Measurements from ENCODE around the gene LCN1. TPM values are rescaled to one million over a fixed set of nuclear protein-coding genes. Genes with fewer than 3 reads are reported as not detected.

LCN1 gene
- total RNA-seq, 1 experiment from 2014 or later, result not detected

GRCh38 chr9:135522931-135523330 lies 1.7 kb downstream of the LCN1 start:
- H3K23me2 ChIP-seq (ENCODE audit: insufficient read length, low read depth, low read length, poor library complexity, severe bottlenecking), result no peaks in the 10 kb centered on the region
- H3K14ac ChIP-seq (ENCODE audit: insufficient read depth, low read length), result no peak overlapping the region
- H2BK5ac ChIP-seq (ENCODE audit: insufficient read length, low read length), result no peak overlapping the region
- no peaks in the 10 kb centered on the region for H4K20me1 ChIP-seq (ENCODE audit: control insufficient read depth, insufficient read depth, insufficient read length)
- no peak overlapping the region for H3K18ac ChIP-seq (ENCODE audit: insufficient read length, low read depth, low read length)
- H3K9me3 ChIP-seq (ENCODE audit: control insufficient read depth, low read depth, low read length), result no peaks in the 10 kb centered on the region
- no CpG with 5 or more reads among the region's 17 CpGs for WGBS (ENCODE audit: extremely low coverage, insufficient read length, low lambda C conversion rate)
- no peak overlapping the region for H4K8ac ChIP-seq (replicated peaks; ENCODE audit: insufficient read length, low read depth, low read length)
- H2BK120ac ChIP-seq (ENCODE audit: low read depth, low read length, poor library complexity, severe bottlenecking), result no peak overlapping the region
- H3K56ac ChIP-seq (ENCODE audit: insufficient read length, low read depth, low read length), result no peak overlapping the region
- no peaks in the 10 kb centered on the region for H3K36me3 Mint-ChIP-seq (ENCODE audit: insufficient read depth in 1 of 3, low read depth in 3 of 3)
- no peak overlapping the region for H4K91ac ChIP-seq (ENCODE audit: insufficient read length, low read depth, low read length)
- H3K27ac ChIP-seq (ENCODE audit: insufficient read length, low read depth, low read length), result no peak overlapping the region
- no peak overlapping the region for H2BK20ac ChIP-seq (ENCODE audit: low read depth, low read length, poor library complexity, severe bottlenecking)
- H3K4me2 ChIP-seq (ENCODE audit: insufficient read depth, insufficient read length, low read length), result no peak overlapping the region
- no peaks in the 10 kb centered on the region; the same call in 1 of the 2 replicates for H3K4me1 ChIP-seq (ENCODE audit: insufficient read depth, low read length)
- no peak overlapping the region for H2AK5ac ChIP-seq (ENCODE audit: insufficient read length, low read length)
- H4K5ac ChIP-seq (ENCODE audit: insufficient read length, low read depth, low read length), result no peak overlapping the region
- no peaks in the 10 kb centered on the region for H3K79me2 ChIP-seq (ENCODE audit: insufficient read depth, low read length)
- H3K4ac ChIP-seq (ENCODE audit: low read depth, low read length), result no peak overlapping the region
- no peak overlapping the region for H3K27ac Mint-ChIP-seq
- no peaks in the 10 kb centered on the region for H3K79me1 ChIP-seq (ENCODE audit: insufficient read depth, low read depth, low read length, poor library complexity, severe bottlenecking)
- H2BK15ac ChIP-seq (ENCODE audit: low read depth, low read length), result no peak overlapping the region
- no peak overlapping the region for H3K4me3 Mint-ChIP-seq
- H3K9ac ChIP-seq (ENCODE audit: extremely low read depth, insufficient read length, low read length), result no peak overlapping the region
- no peak overlapping the region for H3T11ph ChIP-seq (ENCODE audit: low read length)
- TF ChIP-seq CTCF (conservative IDR thresholded peaks at IDR 0.05), result no peak
- H2BK12ac ChIP-seq (ENCODE audit: insufficient read length, low read depth, low read length), result no peak overlapping the region
- peaks cover 2% of the 10 kb centered on the region; the same call in 1 of the 2 replicates for H3K27me3 Mint-ChIP-seq (ENCODE audit: low read depth)
- no peaks in the 10 kb centered on the region for H3K27me3 ChIP-seq (ENCODE audit: insufficient read depth, low read length)
- peaks cover 4 to 11% of the 10 kb centered on the region in 2 experiments; a peak in 3 of 4 replicates for H3K4me1 Mint-ChIP-seq
- no peak overlapping the region for H2AFZ ChIP-seq (ENCODE audit: low read length)
- peaks cover 0 to 5% of the 10 kb centered on the region in 2 experiments; a peak in 2 of 5 replicates for H3K9me3 Mint-ChIP-seq
- no peak for DNase-seq
- no peak overlapping the region for H3K23ac ChIP-seq (ENCODE audit: insufficient read length, low read depth, low read length)
